WI38 (cell line): Measurements from ENCODE around the gene PAK1IP1.
A peak's percentile ranks its signal among the peaks of the same experiment; 100 is the strongest.
"Not testable (repeated sequence)": the region's sequence is repeated elsewhere in the genome, so short reads cannot be mapped to it uniquely, and the experiment has no call there.

ENCODE experiments used
- H3K4me3 ChIP-seq: 2 replicates; pipeline ENCODE4 v1.5.1; 2011; ENCODE audit warnings: low read depth, mild to moderate bottlenecking, control low read depth, low read length
- TF ChIP-seq, protein P1 (sequence below): IDR thresholded peaks from 2 replicates; pipeline ENCODE4 v1.5.1; 2012; ENCODE audit warnings: low read depth, mild to moderate bottlenecking, control low read depth, low read length

The PAK1IP1 gene

DNA sequence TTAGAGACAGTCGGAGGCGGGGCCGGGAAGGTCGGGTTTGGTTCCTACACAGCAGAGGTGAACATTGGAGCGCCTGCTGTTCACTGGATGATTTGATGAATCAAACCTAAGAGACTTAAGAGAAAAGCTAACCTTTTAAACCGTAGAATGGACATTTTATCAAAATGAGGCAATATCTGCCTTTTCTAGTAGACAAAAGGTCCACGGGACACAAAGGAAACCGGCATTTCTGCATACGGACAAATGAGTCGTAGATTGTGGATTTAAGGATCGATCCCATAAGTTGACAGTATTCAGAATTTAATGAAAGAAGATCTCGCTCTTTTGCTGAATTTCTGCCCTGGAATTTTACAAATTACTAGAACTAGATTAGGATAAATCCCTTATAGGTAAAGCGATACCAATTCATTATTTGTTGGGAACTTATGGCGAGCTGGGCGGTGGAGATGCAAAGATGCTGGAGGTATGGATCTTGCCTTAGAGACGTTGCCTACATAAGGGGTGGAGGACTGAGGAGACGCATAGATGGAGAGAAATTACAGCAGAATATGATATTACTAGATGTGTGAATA, 400 bp downstream of the PAK1IP1 start:
- peak overlapping the region; percentile 72 for H3K4me3 ChIP-seq
- TF ChIP-seq, protein P1, sequence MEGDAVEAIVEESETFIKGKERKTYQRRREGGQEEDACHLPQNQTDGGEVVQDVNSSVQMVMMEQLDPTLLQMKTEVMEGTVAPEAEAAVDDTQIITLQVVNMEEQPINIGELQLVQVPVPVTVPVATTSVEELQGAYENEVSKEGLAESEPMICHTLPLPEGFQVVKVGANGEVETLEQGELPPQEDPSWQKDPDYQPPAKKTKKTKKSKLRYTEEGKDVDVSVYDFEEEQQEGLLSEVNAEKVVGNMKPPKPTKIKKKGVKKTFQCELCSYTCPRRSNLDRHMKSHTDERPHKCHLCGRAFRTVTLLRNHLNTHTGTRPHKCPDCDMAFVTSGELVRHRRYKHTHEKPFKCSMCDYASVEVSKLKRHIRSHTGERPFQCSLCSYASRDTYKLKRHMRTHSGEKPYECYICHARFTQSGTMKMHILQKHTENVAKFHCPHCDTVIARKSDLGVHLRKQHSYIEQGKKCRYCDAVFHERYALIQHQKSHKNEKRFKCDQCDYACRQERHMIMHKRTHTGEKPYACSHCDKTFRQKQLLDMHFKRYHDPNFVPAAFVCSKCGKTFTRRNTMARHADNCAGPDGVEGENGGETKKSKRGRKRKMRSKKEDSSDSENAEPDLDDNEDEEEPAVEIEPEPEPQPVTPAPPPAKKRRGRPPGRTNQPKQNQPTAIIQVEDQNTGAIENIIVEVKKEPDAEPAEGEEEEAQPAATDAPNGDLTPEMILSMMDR, result no peak

- H3K4me3 ChIP-seq, result no peak overlapping the region
- TF ChIP-seq, protein P1, result no peak
These were observed 1.9 kb downstream of the PAK1IP1 start for GRCh38 chr6:10696655-10697054.

- H3K4me3 ChIP-seq, result no peak overlapping the region
These were observed 19.2 kb downstream of the PAK1IP1 start for GRCh38 chr6:10713962-10714361.

GRCh38 chr6:10719296-10719963, 24.7 kb downstream of the PAK1IP1 start:
- H3K4me3 ChIP-seq, result no peak overlapping the region
- TF ChIP-seq, protein P1, result no peak

More at GRCh38 chr6:10713962-10714361, 19.2 kb downstream of the PAK1IP1 start:
- TF ChIP-seq, protein P1, result no peak

DNA sequence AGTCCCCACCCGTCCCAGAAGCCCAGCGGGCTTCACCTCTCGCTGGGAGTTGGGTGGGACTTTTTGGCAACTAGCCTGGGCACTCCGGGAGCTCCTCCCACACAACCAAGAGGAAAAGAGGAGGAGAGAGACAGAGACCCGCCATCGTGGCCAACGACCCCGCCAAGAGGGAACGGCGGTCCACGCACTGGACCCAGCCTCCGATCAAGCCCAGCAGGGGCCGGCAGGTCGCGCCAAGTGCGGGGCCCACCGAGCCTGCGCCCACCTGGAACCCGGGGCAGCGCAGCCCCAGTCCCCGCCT, 25.1 kb downstream of the PAK1IP1 start:
- H3K4me3 ChIP-seq, result peak overlapping the region; percentile 35
- TF ChIP-seq, protein P1, result no peak

DNA sequence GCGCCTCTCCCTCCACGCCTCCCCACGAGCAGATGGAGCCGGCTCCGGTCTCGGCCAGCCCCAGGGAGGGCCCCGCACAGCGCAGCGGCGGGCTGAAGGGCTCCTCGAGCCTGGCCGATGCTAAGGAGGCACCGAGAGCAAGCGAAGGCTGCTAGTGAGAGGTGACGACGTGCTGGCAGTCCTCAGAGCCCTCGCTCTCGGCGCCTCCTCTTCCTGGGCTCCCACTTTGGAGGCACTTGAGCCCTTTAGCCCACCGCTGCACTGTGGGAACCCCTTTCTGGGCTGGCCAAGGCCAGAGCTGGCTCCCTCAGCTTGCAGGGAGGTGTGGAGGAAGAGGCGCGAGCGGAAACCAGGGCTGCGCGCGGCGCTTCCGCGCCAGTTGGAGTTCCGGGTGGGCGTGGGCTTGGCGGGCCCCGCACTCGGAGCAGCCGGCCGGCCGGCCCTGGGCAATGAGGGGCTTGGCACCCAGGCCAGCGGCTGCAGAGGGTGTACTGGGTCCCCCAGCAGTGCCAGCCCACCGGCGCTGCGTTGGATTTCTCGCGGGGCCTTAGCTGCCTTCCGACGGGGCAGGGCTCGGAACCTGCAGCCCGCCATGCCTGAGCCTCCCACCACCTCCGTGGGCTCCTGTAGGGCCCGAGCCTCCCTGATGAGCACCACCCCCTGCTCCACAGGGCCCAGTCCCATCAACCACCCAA, 25.6 kb downstream of the PAK1IP1 start:
- TF ChIP-seq, protein P1, result no peak
- H3K4me3 ChIP-seq, result peak overlapping the region; percentile 35

DNA sequence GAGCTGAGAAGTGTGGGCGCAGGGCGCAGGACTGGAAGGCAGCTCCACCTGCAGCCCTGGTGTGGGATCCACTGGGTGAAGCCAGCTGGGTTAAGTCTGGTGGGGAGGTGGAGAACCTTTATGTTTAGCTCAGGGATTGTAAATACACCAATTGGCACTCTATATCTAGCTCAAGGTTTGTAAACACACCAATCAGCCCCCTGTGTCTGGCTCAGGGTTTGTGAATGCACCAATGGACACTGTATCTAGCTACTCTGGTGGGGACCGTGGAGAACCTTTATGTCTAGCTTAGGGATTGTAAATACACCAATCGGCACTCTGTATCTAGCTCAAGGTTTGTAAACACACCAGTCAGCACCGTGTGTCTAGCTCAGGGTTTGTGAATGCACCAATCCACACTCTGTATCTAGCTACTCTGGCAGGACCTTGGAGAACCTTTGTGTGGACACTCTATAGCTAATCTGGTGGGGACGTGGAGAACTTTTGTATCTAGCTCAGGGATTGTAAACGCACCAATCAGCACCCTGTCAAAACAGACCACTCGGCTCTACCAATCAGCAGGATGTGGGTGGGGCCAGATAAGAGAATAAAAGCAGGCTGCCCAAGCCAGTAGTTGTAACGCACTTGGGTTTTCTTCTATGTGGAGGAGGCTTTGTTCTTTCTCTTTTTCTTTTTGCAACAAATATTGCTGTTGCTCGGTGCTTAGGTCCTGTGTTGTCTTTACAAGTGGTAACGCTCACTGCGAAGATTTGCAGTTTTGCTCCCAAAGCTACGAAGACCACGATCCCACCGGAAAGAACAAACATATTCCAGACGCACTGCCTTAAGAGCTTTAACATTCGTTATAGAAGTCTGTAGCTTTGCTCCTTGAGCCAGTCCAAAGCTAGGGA, 26.4 kb downstream of the PAK1IP1 start:
- not testable (repeated sequence) for H3K4me3 ChIP-seq
